DMS 273 treated with DMSO at 0.1 percent for 48 hours (cell line): Measurements from ENCODE around the gene P3H2.

Experiments
- DNase-seq: peaks from one replicate; lab custom pipeline; 2025; lab: John Stamatoyannopoulos, UW

P3H2 gene

GRCh38 chr3:190016966-190017365 lies 103.7 kb downstream of the P3H2 start:
- DNase-seq = no peak

DNA sequence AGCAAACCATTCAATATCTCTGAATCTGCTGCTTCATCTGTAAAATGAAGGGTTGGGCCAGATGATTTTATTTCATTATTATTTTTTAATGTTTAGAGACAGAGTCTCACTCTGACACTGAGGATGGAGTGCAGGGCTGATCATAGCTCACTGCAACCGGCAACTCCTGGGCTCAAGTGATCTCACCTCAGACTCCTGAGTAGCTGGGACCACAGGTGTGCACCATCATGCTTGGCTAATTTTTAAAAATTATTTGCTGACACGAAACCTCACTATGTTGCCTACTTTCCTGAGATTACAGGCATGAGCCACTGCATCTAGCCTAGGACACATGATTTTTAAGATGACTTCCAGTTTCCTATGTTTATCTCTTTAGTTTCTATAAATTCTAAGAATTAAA lies 105.8 kb downstream of the P3H2 start:
- DNase-seq = no peak

GRCh38 chr3:190013943-190014924 lies 106.5 kb downstream of the P3H2 start:
- no peak for DNase-seq

GRCh38 chr3:190012784-190013183 lies 107.9 kb downstream of the P3H2 start:
- DNase-seq = no peak

GRCh38 chr3:190012314-190012782 lies 108.3 kb downstream of the P3H2 start:
- DNase-seq = no peak

DNA sequence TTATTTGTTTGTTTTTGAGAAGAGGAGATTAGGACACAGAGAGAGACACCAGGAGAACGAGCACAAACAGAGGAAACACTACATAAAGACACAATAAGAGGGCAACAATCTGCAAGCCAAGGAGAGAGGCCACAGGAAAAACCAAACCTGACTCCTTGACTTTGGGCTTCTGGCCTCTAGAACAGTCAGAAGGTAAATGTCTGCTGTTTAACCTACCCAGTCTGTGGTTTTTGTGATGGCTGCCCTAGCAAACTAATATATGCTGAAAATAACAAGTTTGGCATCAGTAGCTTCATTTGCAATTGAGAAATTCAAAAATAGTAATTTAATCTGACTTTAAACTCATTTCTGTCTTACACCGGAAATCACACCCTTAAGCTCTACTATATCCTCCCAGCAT lies 110.2 kb downstream of the P3H2 start:
- DNase-seq = no peak

DNA sequence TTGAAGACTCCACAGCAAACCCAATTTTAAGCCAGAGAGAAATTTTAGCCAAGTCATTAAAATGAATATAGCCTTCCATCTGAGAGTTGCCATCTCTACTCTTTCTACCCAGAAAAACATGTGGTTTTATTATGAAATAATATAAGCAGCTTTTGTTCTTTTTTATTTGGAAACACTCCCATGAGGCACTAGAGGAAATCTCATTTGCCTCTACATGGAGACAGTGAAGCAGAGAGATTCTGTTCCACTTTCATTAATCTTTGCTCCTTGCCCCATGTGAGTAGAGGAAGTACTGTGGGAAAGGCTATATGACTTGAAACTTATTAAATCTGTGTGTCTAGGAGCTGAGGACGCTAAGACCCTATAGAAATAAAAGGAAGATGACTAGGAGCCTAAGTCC lies 111.1 kb downstream of the P3H2 start:
- DNase-seq = no peak

DNA sequence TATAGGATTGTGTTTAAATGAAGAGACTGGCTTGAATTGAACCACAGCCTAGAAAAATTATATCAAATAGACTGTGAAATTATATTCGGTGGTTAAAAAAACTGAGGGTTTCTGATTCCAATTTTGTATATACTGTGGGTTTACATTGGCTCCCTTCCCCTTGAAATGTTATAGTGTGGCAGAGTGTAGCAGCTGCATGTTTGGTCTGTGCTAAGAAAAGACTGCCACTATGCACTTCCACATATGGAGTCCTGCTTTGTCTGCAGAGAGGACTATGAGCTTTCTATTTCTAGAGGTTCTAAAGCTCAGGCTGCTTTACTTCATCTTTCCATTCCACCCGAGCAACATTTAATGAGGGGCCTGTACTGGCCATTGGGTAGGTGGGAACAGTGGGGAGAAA lies 112.3 kb downstream of the P3H2 start:
- DNase-seq = no peak

- no peak for DNase-seq
These were observed 115.2 kb downstream of the P3H2 start for GRCh38 chr3:190005343-190006113.

- no peak for DNase-seq
These were observed 116.0 kb downstream of the P3H2 start for GRCh38 chr3:190004656-190005055.

GRCh38 chr3:190003681-190004123 lies 117.0 kb downstream of the P3H2 start:
- DNase-seq = no peak

DNA sequence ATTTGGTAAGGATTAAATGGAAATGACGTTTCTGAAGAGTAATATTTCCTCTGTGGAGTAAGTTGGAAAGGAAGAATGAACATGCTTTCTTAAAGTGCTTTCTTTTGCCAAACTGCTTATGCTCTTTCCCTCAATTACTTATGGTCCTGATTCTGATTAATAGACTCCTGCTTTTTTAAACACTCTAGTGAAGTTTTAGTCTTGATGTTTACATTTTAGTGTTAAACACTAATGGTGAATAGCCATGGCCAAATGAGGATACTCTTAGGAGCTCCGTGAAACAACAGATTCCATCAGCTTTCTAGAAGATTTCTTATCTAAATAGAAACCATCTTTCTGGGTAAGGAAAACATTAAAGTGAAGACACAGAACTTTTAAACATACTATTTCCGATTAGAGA lies 117.6 kb downstream of the P3H2 start:
- no peak for DNase-seq

GRCh38 chr3:190001426-190001825 lies 119.3 kb downstream of the P3H2 start:
- no peak for DNase-seq

DNA sequence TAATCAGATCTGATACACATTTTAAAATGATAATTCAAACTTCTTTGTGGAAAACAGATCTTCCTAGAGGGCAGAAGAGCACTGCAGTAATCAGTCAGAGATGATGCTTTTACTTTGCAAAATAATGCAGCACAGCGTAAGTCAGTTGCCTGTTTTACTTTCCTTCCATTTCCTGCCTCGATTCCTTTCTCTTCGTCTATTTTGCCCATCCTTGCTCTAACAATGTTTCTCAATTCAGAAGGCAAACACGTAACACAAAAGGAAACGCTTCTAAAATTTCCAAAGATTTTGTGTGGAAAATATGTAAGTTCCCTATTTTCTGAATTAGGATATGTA lies 119.9 kb downstream of the P3H2 start:
- DNase-seq = no peak

DNA sequence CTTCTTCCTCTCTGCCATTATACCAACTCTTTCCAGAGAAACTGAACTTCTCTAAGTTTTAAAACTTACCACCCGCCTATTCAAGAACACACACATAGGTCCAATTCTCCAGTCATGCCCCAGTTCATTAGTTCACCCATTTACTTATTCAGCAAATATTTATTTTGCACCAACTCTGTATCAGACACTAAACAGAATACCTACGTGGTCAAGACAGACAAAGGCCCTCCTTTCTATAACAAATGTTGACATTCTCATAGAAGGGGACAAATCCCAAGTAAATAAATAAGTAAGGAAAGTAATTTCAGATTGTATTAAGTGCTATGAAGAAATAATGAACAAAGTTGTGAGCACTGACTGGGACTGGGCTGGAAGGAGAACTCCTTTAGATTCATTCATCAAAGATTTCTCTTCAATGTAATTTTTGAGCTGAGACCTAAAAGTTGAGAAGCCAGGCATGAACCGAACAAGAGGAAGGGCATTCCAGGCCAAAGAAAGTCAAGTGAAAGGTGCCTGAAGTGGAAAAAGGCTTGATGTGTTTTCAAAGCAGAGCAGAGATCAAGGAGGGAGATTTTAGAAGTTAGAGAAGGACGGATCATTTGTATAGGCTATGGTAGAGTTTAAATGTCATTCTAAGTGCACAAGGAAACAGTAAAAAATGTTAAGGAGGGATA lies 120.4 kb downstream of the P3H2 start:
- DNase-seq = no peak

DNA sequence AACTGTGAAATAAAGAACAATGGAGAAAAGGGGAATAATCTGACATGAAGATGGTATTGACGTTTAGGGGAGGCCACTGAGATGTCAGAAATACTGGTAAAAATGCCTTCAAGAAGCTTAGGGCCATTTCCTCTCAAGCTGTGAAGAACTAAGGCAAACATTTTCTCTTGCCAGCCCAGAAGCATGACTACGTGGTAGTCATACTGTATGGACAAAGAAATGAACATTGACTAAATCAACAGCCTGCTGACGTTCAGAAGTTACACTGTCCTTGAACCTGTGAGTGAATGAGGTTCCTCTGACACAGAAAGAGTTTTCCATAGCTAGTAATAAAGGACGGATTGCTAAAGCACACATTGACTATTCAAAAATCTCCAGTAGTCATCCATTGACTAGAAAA lies 121.0 kb downstream of the P3H2 start:
- DNase-seq = no peak

- no peak for DNase-seq
These were observed 125.6 kb downstream of the P3H2 start for GRCh38 chr3:189995129-189995528.

GRCh38 chr3:189990826-189991225 lies 129.9 kb downstream of the P3H2 start:
- DNase-seq = no peak

- no peak for DNase-seq
These were observed 131.8 kb downstream of the P3H2 start for GRCh38 chr3:189988854-189989253.

- no peak for DNase-seq
These were observed 132.4 kb downstream of the P3H2 start for GRCh38 chr3:189988322-189988721.

DNA sequence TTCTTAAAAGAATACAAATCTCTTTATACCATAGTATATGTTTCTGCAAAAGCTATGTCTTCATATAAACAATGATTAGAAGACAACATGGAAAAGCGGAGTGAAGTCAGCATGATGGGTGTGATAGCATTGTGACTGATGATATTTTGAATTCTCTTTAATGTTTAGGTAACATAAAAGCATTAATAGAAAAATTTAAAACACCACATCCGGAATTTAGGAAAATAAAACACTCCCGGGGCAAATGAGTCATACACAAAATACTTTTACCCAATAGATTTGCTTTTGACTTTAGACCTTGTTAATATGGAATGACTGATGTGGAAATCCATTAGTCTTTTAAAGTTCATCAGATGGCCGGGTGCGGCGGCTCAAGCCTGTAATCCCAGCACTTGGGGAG lies 134.7 kb downstream of the P3H2 start:
- no peak for DNase-seq

DNA sequence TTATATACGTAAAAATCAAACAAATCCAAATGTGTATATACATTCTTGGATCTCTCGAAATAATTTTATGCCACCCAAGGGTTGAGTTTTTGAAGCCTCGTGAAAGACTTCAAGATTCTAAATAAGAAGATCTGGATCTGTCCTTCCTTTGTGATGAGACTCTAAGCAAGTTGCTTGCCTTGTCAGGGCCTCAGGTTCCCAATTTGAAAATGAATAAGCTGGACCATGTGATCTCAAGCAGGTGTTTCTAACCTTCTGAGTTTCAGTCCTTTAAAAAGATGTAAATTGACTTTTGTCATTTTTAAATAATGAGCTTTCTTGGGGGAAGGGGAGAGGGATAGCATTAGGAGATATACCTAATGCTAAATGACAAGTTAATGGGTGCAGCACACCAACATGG lies 137.1 kb downstream of the P3H2 start:
- DNase-seq = no peak
